ENCODE data around the gene VIPR1.

VIPR1 gene

DNA sequence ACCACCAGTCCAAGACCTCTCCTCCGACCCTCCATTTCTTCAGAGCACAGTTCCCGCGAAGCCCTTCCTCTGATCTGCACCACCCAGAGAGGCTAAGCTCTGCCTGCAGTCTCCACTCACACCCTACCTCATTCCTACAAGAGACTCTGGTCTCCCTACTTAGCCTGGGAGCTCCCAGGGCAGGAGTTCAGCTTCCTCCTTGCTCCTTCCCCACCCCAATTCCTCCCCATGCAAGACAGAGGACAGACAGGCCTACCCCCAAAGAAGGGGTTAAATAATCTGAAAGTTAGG is 12.6 kb upstream of the VIPR1 start:
- TF ChIP-seq ZNF565 (CRISPR knock-in tag; conservative IDR thresholded peaks at IDR 0.05; ENCODE audit: low read depth) (no peak), ARNTL (CRISPR knock-in tag; IDR thresholded peaks at IDR 0.05; ENCODE audit: borderline replicate concordance, low read depth) (no peak), ZFP3 (CRISPR knock-in tag; IDR thresholded peaks at IDR 0.05) (no peak), ZFP30 (CRISPR knock-in tag; IDR thresholded peaks at IDR 0.05) (no peak), TOX (CRISPR knock-in tag; IDR thresholded peaks at IDR 0.05; ENCODE audit: borderline replicate concordance) (no peak), PPARA (CRISPR knock-in tag; IDR thresholded peaks at IDR 0.05; ENCODE audit: borderline replicate concordance) (no peak), ZNF70 (CRISPR knock-in tag; IDR thresholded peaks at IDR 0.05) (no peak), ISL1 (CRISPR knock-in tag; IDR thresholded peaks at IDR 0.05) (no peak), SNAI2 (CRISPR knock-in tag; IDR thresholded peaks at IDR 0.05) (no peak), BACH2 (CRISPR knock-in tag; IDR thresholded peaks at IDR 0.05; ENCODE audit: borderline replicate concordance) (no peak), ZC3H10 (CRISPR knock-in tag; IDR thresholded peaks at IDR 0.05) (no peak), RARB (CRISPR knock-in tag; IDR thresholded peaks at IDR 0.05) (no peak), OSR1 (CRISPR knock-in tag; IDR thresholded peaks at IDR 0.05) (no peak), ESRRG (CRISPR knock-in tag; IDR thresholded peaks at IDR 0.05) (no peak), GLIS3 (CRISPR knock-in tag; IDR thresholded peaks at IDR 0.05) (no peak)
- TF ChIP-seq, protein P1, sequence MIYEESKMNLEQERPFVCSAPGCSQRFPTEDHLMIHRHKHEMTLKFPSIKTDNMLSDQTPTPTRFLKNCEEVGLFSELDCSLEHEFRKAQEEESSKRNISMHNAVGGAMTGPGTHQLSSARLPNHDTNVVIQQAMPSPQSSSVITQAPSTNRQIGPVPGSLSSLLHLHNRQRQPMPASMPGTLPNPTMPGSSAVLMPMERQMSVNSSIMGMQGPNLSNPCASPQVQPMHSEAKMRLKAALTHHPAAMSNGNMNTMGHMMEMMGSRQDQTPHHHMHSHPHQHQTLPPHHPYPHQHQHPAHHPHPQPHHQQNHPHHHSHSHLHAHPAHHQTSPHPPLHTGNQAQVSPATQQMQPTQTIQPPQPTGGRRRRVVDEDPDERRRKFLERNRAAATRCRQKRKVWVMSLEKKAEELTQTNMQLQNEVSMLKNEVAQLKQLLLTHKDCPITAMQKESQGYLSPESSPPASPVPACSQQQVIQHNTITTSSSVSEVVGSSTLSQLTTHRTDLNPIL (CRISPR knock-in tag; IDR thresholded peaks at IDR 0.05; ENCODE audit: low read depth): no peak
- TF ChIP-seq, protein P2, sequence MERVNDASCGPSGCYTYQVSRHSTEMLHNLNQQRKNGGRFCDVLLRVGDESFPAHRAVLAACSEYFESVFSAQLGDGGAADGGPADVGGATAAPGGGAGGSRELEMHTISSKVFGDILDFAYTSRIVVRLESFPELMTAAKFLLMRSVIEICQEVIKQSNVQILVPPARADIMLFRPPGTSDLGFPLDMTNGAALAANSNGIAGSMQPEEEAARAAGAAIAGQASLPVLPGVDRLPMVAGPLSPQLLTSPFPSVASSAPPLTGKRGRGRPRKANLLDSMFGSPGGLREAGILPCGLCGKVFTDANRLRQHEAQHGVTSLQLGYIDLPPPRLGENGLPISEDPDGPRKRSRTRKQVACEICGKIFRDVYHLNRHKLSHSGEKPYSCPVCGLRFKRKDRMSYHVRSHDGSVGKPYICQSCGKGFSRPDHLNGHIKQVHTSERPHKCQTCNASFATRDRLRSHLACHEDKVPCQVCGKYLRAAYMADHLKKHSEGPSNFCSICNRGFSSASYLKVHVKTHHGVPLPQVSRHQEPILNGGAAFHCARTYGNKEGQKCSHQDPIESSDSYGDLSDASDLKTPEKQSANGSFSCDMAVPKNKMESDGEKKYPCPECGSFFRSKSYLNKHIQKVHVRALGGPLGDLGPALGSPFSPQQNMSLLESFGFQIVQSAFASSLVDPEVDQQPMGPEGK (CRISPR knock-in tag; IDR thresholded peaks at IDR 0.05; ENCODE audit: borderline replicate concordance): no peak
- TF ChIP-seq, protein P3, sequence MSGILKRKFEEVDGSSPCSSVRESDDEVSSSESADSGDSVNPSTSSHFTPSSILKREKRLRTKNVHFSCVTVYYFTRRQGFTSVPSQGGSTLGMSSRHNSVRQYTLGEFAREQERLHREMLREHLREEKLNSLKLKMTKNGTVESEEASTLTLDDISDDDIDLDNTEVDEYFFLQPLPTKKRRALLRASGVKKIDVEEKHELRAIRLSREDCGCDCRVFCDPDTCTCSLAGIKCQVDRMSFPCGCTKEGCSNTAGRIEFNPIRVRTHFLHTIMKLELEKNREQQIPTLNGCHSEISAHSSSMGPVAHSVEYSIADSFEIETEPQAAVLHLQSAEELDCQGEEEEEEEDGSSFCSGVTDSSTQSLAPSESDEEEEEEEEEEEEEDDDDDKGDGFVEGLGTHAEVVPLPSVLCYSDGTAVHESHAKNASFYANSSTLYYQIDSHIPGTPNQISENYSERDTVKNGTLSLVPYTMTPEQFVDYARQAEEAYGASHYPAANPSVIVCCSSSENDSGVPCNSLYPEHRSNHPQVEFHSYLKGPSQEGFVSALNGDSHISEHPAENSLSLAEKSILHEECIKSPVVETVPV (CRISPR knock-in tag; IDR thresholded peaks at IDR 0.05): no peak
- no peak for ATAC-seq

DNA sequence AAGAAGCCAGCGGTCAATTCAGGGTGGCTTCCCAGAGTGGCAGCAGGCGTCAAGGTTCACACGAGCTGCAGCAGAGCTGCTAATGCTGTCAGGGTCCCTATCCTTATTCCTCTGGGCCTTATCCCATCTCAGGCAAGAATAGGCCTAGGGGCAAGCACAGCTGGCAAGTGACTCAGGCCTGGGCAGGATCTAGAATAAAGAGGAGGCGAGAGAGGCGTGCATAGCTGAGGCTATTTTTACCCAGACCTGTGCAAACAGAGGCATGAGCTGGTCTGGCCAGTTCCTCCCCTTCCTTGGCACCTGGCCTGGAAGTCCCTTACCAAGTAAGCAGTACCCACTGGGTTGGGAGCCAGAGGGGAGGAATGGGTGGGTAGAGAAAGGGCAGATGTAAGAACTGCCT is 12.2 kb upstream of the VIPR1 start:
- no peak for TF ChIP-seq RARB (CRISPR knock-in tag; IDR thresholded peaks at IDR 0.05)
- TF ChIP-seq ISL1 (CRISPR knock-in tag; IDR thresholded peaks at IDR 0.05): no peak
- TF ChIP-seq, protein P3 (CRISPR knock-in tag; IDR thresholded peaks at IDR 0.05): no peak
- TF ChIP-seq TOX (CRISPR knock-in tag; IDR thresholded peaks at IDR 0.05; ENCODE audit: borderline replicate concordance): no peak
- TF ChIP-seq, protein P2 (CRISPR knock-in tag; IDR thresholded peaks at IDR 0.05; ENCODE audit: borderline replicate concordance): no peak
- no peak for TF ChIP-seq ZNF8 (CRISPR knock-in tag; IDR thresholded peaks at IDR 0.05)
- TF ChIP-seq PPARA (CRISPR knock-in tag; IDR thresholded peaks at IDR 0.05; ENCODE audit: borderline replicate concordance): no peak
- no peak for ATAC-seq

DNA sequence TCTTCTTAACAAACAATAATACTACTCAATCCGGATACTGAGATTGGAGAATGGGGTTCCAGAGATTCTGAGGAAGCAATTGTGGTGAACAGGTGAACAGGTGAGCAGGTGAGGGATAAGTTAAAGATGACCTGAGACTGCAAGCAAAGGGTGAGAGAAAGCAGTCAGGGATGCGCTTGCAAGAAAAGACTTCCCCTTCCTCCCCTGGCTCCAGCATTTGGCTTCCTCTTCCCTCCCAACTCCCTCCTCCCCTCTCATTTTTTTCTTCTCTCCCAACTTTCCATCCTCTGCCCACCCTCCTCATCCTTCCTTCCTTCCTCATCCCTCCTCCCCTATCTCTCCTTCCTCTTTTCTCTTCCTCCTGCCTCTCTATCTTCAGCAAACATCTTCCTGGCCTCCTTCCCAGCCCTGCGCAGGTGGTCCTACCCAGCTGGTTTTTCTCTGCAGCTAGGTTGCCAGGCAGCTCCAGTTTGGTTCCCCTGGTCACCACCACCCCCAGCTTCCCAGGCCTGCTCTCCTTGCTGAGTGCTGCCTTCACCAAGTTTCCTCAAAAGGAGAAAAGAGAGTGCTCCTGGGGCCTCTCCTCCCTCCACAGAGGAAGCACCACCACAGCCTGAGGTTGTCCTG is 10.4 kb upstream of the VIPR1 start:
- ATAC-seq: no peak
- TF ChIP-seq ZNF8 (CRISPR knock-in tag; IDR thresholded peaks at IDR 0.05) (no peak), ZFP3 (CRISPR knock-in tag; IDR thresholded peaks at IDR 0.05) (no peak)
- TF ChIP-seq, protein P4, sequence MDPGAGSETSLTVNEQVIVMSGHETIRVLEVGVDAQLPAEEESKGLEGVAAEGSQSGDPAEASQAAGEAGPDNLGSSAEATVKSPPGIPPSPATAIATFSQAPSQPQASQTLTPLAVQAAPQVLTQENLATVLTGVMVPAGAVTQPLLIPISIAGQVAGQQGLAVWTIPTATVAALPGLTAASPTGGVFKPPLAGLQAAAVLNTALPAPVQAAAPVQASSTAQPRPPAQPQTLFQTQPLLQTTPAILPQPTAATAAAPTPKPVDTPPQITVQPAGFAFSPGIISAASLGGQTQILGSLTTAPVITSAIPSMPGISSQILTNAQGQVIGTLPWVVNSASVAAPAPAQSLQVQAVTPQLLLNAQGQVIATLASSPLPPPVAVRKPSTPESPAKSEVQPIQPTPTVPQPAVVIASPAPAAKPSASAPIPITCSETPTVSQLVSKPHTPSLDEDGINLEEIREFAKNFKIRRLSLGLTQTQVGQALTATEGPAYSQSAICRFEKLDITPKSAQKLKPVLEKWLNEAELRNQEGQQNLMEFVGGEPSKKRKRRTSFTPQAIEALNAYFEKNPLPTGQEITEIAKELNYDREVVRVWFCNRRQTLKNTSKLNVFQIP (CRISPR knock-in tag; IDR thresholded peaks at IDR 0.05; ENCODE audit: borderline replicate concordance, low read depth): no peak

Measured in SK-N-SH treated with all-trans-retinoic acid at 6 μM for 48 hours (cell line).